CD4-positive, alpha-beta T cell treated with Interleukin-12 subunit alpha and Interleukin-12 subunit beta, for 1 hour (primary cell): ENCODE data around the gene KCNF1.

Source experiments
- DNase-seq: peaks from one replicate; pipeline ENCODE4 v3.0.0-alpha.2; 2020

The KCNF1 gene

GRCh38 chr2:10911291-10912075 is at the start of gene KCNF1:
Gene KCNF1, plus strand, starts transcription at chr2:10911934. Its CDS starts 493 bp downstream, at chr2:10912427.
- DNase-seq: no peak

- DNase-seq: no peak
Observed at GRCh38 chr2:10862330-10862729, 49.4 kb upstream of the KCNF1 start.

GRCh38 chr2:10863047-10863446 is 48.7 kb upstream of the KCNF1 start:
- no peak for DNase-seq

GRCh38 chr2:10863837-10864236 is 47.9 kb upstream of the KCNF1 start:
- DNase-seq: peak; percentile 16

- no peak for DNase-seq
Observed at GRCh38 chr2:10864251-10864650, 47.5 kb upstream of the KCNF1 start.

- DNase-seq: peak; percentile 18
Observed at GRCh38 chr2:10864861-10865636, 46.7 kb upstream of the KCNF1 start.

- no peak for DNase-seq
Observed at GRCh38 chr2:10865841-10866240, 45.9 kb upstream of the KCNF1 start.

GRCh38 chr2:10867692-10868420 is 43.9 kb upstream of the KCNF1 start:
- no peak for DNase-seq

- DNase-seq: no peak
Observed at GRCh38 chr2:10868465-10869314, 43.0 kb upstream of the KCNF1 start.

- no peak for DNase-seq
Observed at GRCh38 chr2:10871978-10872377, 39.8 kb upstream of the KCNF1 start.

GRCh38 chr2:10873171-10873570 is 38.6 kb upstream of the KCNF1 start:
- DNase-seq: no peak

GRCh38 chr2:10873790-10874437 is 37.8 kb upstream of the KCNF1 start:
- DNase-seq: no peak

GRCh38 chr2:10875126-10875525 is 36.6 kb upstream of the KCNF1 start:
- DNase-seq: no peak

GRCh38 chr2:10876394-10876793 is 35.3 kb upstream of the KCNF1 start:
- no peak for DNase-seq

- DNase-seq: no peak
Observed at GRCh38 chr2:10876963-10877362, 34.8 kb upstream of the KCNF1 start.

- DNase-seq: no peak
Observed at GRCh38 chr2:10877651-10878111, 34.1 kb upstream of the KCNF1 start.

GRCh38 chr2:10878268-10878915 is 33.3 kb upstream of the KCNF1 start:
- no peak for DNase-seq

GRCh38 chr2:10879159-10879558 is 32.6 kb upstream of the KCNF1 start:
- DNase-seq: no peak

- no peak for DNase-seq
Observed at GRCh38 chr2:10879624-10880585, 31.8 kb upstream of the KCNF1 start.
